Panc1 (cell line): ENCODE measurements around the gene NUFIP1. TPM values are rescaled to one million over a fixed set of nuclear protein-coding genes. Genes with fewer than 3 reads are reported as not detected.

ENCODE experiments used
- ATAC-seq: fragments of 200-7000 bp; cut with Tn5 transposase; 2 replicates; pipeline ENCODE4 v1.9.1; 2020; ENCODE audit warnings: mild to moderate bottlenecking, moderate library complexity
- BruUV-seq: library from RNA; stranded (reverse); fragments of 400-500 nt; replicated peaks from 2 replicates; lab custom pipeline; 2021; lab: Mats Ljungman, UMichigan
- CTCF ChIA-PET: fragments of 300-600 bp; sonication (Branson Sonifier 250); formaldehyde crosslinking; loops from one replicate; lab custom pipeline; 2022; ENCODE audit warnings: antibody characterized with exemption; lab: Charles Lee
- POLR2A ChIA-PET: fragments of 300-600 bp; sonication (Branson Sonifier 250); formaldehyde crosslinking; loops from one replicate; lab custom pipeline; 2022; ENCODE audit warnings: antibody characterized with exemption; lab: Charles Lee
- DNase-seq: peaks from one replicate; pipeline ENCODE4 v3.0.0-alpha.2; 2010; ENCODE audit warnings: low read depth, low spot score
- H3K27ac ChIP-seq: 2 replicates; pipeline ENCODE4 v1.5.1; 2011; ENCODE audit warnings: mild to moderate bottlenecking, low read length, inconsistent platforms
- H3K27me3 ChIP-seq: fragments of 200-500 bp; sonication (Bioruptor generic); 2 replicates; pipeline ENCODE4 v1.6.0; 2014; ENCODE audit warnings: low read length, inconsistent platforms; ENCODE audit not compliant: control insufficient read depth, insufficient read depth
- H3K36me3 ChIP-seq: fragments of 200-500 bp; sonication (Bioruptor generic); 2 replicates; pipeline ENCODE4 v1.5.1; 2014; ENCODE audit warnings: inconsistent platforms, mild to moderate bottlenecking, low read length, moderate library complexity; ENCODE audit not compliant: control insufficient read depth, insufficient read depth
- H3K4me1 ChIP-seq: 2 replicates; pipeline ENCODE4 v1.5.1; 2011; ENCODE audit warnings: inconsistent platforms, mild to moderate bottlenecking, low read length, moderate library complexity; ENCODE audit not compliant: control insufficient read depth, insufficient read depth
- H3K4me3 ChIP-seq, 2 experiments: 2 replicates each; pipeline ENCODE4 v1.5.1; 2011 to 2012; ENCODE audit warnings: low read depth in 2 of 2, low read length in 2 of 2, mild to moderate bottlenecking in 2 of 2, inconsistent platforms in 1 of 2, moderate library complexity in 1 of 2
- H3K9me3 ChIP-seq: fragments of 200-500 bp; sonication (Bioruptor generic); 2 replicates; pipeline ENCODE4 v1.5.1; 2014; ENCODE audit warnings: low read depth, mild to moderate bottlenecking, inconsistent platforms, low read length, moderate library complexity; ENCODE audit not compliant: control insufficient read depth, insufficient read depth
- POLR2AphosphoS5 ChIP-seq: IDR thresholded peaks from 2 replicates; pipeline ENCODE4 v1.6.1; 2012; ENCODE audit warnings: mild to moderate bottlenecking, low read depth, low read length, moderate library complexity
- SIN3A ChIP-seq: IDR thresholded peaks from 2 replicates; pipeline ENCODE4 v1.6.1; 2012; ENCODE audit warnings: low read depth, mild to moderate bottlenecking, low read length, moderate library complexity, borderline replicate concordance; ENCODE audit not compliant: insufficient read depth
- TCF7L2 ChIP-seq: IDR thresholded peaks from 2 replicates; pipeline ENCODE4 v1.6.1; 2011; ENCODE audit warnings: mild to moderate bottlenecking, low read depth, low read length, inconsistent platforms
- in situ Hi-C: cut with HindIII; loops from 2 replicates; pipeline ENCODE4 v1.10.0; 2016; ENCODE audit warnings: low sequenced_read_pairs, low pct_unique_long_range_greater_than_20kb
- intact Hi-C: fragments of 100-400 bp; cut with micrococcal nuclease; formaldehyde crosslinking; loops from one replicate; pipeline ENCODE4 v1.10.0; 2022; ENCODE audit not compliant: unreplicated experiment
- total RNA-seq: library from RNA; stranded (reverse); gene quantifications from one replicate; pipeline ENCODE4 v1.2.1, GENCODE V29; 2021; ENCODE audit not compliant: unreplicated experiment
- TF ChIP-seq, protein P1 (sequence below), 2 experiments: IDR thresholded peaks; 2 replicates each; pipeline ENCODE4 v1.6.1; 2011 to 2012; ENCODE audit warnings: low read depth in 2 of 2, control low read depth in 1 of 2, low read length in 1 of 2, mild to moderate bottlenecking in 1 of 2, moderate library complexity in 1 of 2; ENCODE audit not compliant: insufficient read depth in 1 of 2
- TF ChIP-seq, protein P2 (sequence below): fragments of 450-650 bp; IDR thresholded peaks from 2 replicates; pipeline ENCODE4 v1.5.1; 2017; ENCODE audit warnings: mild to moderate bottlenecking

The NUFIP1 gene
- total RNA-seq, 1 experiment from 2014 or later: 6.6 TPM

DNA sequence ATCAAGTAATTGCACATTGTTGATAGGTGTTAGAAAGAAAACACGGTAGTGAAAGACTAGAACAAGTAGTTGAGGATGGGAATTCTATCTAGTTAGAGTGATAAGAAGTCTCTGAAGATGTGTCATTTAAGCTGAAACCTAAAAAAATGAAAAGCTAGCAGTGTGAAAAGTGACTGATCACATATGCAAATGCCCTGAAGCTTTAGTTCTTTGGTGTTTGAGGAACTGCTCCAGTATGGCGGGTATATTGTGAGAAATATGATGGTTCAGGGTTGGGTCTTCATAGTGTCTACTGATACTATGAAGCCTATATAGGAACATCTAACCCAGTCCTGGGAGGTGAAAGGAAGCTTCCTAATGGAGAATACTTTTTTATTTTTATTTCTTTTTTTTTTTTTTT, 45.1 kb upstream of the NUFIP1 start:
- TF ChIP-seq TCF7L2 (no peak), SIN3A (no peak), POLR2AphosphoS5 (no peak)
- TF ChIP-seq, protein P1, sequence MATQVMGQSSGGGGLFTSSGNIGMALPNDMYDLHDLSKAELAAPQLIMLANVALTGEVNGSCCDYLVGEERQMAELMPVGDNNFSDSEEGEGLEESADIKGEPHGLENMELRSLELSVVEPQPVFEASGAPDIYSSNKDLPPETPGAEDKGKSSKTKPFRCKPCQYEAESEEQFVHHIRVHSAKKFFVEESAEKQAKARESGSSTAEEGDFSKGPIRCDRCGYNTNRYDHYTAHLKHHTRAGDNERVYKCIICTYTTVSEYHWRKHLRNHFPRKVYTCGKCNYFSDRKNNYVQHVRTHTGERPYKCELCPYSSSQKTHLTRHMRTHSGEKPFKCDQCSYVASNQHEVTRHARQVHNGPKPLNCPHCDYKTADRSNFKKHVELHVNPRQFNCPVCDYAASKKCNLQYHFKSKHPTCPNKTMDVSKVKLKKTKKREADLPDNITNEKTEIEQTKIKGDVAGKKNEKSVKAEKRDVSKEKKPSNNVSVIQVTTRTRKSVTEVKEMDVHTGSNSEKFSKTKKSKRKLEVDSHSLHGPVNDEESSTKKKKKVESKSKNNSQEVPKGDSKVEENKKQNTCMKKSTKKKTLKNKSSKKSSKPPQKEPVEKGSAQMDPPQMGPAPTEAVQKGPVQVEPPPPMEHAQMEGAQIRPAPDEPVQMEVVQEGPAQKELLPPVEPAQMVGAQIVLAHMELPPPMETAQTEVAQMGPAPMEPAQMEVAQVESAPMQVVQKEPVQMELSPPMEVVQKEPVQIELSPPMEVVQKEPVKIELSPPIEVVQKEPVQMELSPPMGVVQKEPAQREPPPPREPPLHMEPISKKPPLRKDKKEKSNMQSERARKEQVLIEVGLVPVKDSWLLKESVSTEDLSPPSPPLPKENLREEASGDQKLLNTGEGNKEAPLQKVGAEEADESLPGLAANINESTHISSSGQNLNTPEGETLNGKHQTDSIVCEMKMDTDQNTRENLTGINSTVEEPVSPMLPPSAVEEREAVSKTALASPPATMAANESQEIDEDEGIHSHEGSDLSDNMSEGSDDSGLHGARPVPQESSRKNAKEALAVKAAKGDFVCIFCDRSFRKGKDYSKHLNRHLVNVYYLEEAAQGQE (IDR thresholded peaks at IDR 0.05; ENCODE audit: insufficient read depth in 1 of 2, low read depth in 2 of 2, low read length in 1 of 2): no peak
- TF ChIP-seq, protein P2, sequence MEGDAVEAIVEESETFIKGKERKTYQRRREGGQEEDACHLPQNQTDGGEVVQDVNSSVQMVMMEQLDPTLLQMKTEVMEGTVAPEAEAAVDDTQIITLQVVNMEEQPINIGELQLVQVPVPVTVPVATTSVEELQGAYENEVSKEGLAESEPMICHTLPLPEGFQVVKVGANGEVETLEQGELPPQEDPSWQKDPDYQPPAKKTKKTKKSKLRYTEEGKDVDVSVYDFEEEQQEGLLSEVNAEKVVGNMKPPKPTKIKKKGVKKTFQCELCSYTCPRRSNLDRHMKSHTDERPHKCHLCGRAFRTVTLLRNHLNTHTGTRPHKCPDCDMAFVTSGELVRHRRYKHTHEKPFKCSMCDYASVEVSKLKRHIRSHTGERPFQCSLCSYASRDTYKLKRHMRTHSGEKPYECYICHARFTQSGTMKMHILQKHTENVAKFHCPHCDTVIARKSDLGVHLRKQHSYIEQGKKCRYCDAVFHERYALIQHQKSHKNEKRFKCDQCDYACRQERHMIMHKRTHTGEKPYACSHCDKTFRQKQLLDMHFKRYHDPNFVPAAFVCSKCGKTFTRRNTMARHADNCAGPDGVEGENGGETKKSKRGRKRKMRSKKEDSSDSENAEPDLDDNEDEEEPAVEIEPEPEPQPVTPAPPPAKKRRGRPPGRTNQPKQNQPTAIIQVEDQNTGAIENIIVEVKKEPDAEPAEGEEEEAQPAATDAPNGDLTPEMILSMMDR: no peak
- H3K9me3 ChIP-seq: no peaks in the 10 kb centered on the region
- intact Hi-C loops: no loop called here
- H3K27me3 ChIP-seq: no peaks in the 10 kb centered on the region
- ATAC-seq (no peak), DNase-seq (no peak)
- no TSS peak for BruUV-seq
- in situ Hi-C loops: no loop called here
- H3K4me1 ChIP-seq: no peaks in the 10 kb centered on the region
- ChIA-PET POLR2A (no interaction called here), CTCF (no interaction called here)
- no peak overlapping the region for H3K27ac ChIP-seq
- H3K36me3 ChIP-seq: no peaks in the 10 kb centered on the region
- H3K4me3 ChIP-seq: no peak overlapping the region

DNA sequence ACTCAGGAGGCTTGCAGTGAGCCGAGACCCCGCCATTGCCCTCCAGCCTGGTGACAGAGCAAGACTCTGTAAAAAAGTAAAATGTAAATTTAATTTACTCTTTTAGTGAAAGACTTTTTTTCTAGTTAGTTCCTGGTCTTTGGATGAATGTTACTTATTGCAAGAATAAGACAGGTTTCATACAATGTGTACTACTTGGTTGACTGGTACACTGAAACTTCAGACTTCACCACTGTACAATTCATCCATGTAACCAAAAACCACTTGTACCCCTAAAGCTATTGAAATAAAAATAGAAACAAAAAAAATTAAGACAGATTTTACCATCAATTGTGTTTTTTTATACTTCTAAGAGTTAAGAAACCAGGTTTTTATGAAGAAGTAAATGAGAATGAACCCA, 35.6 kb upstream of the NUFIP1 start:
- Histone ChIP-seq H3K27ac (no peak overlapping the region), H3K27me3 (no peaks in the 10 kb centered on the region), H3K9me3 (no peaks in the 10 kb centered on the region), H3K4me1 (no peaks in the 10 kb centered on the region), H3K36me3 (no peaks in the 10 kb centered on the region; the same call in 1 of the 2 replicates), H3K4me3 (no peak overlapping the region)
- no peak for DNase-seq
- TF ChIP-seq SIN3A (no peak), TCF7L2 (no peak), POLR2AphosphoS5 (no peak)
- TF ChIP-seq, protein P1 (IDR thresholded peaks at IDR 0.05; ENCODE audit: insufficient read depth in 1 of 2, low read depth in 2 of 2, low read length in 1 of 2): no peak
- TF ChIP-seq, protein P2: no peak
- ATAC-seq: no peak
- ChIA-PET POLR2A (no interaction called here), CTCF (no interaction called here)
- in situ Hi-C loops: no loop called here
- intact Hi-C loops: no loop called here
- no TSS peak for BruUV-seq
